ENCODE measurements around the gene RNF144B. TPM values are rescaled to one million over a fixed set of nuclear protein-coding genes. Genes with fewer than 3 reads are reported as not detected.
A peak's percentile ranks its signal among the peaks of the same experiment; 100 is the strongest.

The RNF144B gene
- total RNA-seq, 6 experiments from 2014 or later = 7.6 to 19.1 (median 10.2) TPM

GRCh38 chr6:18493382-18493891, 106.3 kb downstream of the RNF144B start:
- intact Hi-C loops (cut with DNase I) = no loop called here
- H3K27ac ChIP-seq = no peak overlapping the region
- DNase-seq = no peak
- no peaks in the 10 kb centered on the region for H3K4me1 ChIP-seq
- no peaks in the 10 kb centered on the region for H3K27me3 ChIP-seq
- H3K4me3 ChIP-seq = no peak overlapping the region
- TF ChIP-seq POLR2A (IDR thresholded peaks at IDR 0.05) (no peak), CTCF (IDR thresholded peaks at IDR 0.05) (no peak)
- peak in 1 of 4 donors; percentile 29 for ATAC-seq
- H3K36me3 ChIP-seq = no peaks in the 10 kb centered on the region
- 64% methylated on average over 3 of the region's 4 CpGs for WGBS (ENCODE audit: insufficient coverage, low coverage, low lambda C conversion rate, missing lambda C conversion rate)
- no peaks in the 10 kb centered on the region for H3K9me3 ChIP-seq

GRCh38 chr6:18493925-18494324, 106.8 kb downstream of the RNF144B start:
- intact Hi-C loops (cut with DNase I) = no loop called here
- WGBS (ENCODE audit: insufficient coverage, low coverage, low lambda C conversion rate, missing lambda C conversion rate) = 54% methylated on average over 2 of the region's 2 CpGs

GRCh38 chr6:18495236-18495635, 108.1 kb downstream of the RNF144B start:
- no peak overlapping the region for H3K27ac ChIP-seq
- intact Hi-C loops (cut with DNase I) = no loop called here
- ATAC-seq = no peak
- no peak for DNase-seq
- H3K4me1 ChIP-seq = no peaks in the 10 kb centered on the region
- TF ChIP-seq POLR2A (IDR thresholded peaks at IDR 0.05) = no peak
- H3K9me3 ChIP-seq = no peaks in the 10 kb centered on the region
- no peaks in the 10 kb centered on the region for H3K27me3 ChIP-seq
- H3K36me3 ChIP-seq = no peaks in the 10 kb centered on the region
- WGBS (ENCODE audit: insufficient coverage, low coverage, low lambda C conversion rate, missing lambda C conversion rate) = 57% methylated on average over 2 of the region's 2 CpGs
- no peak overlapping the region for H3K4me3 ChIP-seq

More at GRCh38 chr6:18493925-18494324, 106.8 kb downstream of the RNF144B start:
- Histone ChIP-seq H3K4me1 (no peaks in the 10 kb centered on the region), H3K4me3 (no peak overlapping the region), H3K9me3 (no peaks in the 10 kb centered on the region), H3K36me3 (no peaks in the 10 kb centered on the region), H3K27ac (no peak overlapping the region), H3K27me3 (no peaks in the 10 kb centered on the region)
- ATAC-seq = no peak
- no peak for DNase-seq
- TF ChIP-seq CTCF (IDR thresholded peaks at IDR 0.05) = no peak
- no peak for TF ChIP-seq POLR2A (IDR thresholded peaks at IDR 0.05)

- intact Hi-C loops (cut with DNase I) = no loop called here
- ATAC-seq = no peak
- Histone ChIP-seq H3K4me1 (no peaks in the 10 kb centered on the region), H3K9me3 (no peaks in the 10 kb centered on the region), H3K27ac (no peak overlapping the region), H3K36me3 (no peaks in the 10 kb centered on the region), H3K4me3 (no peak overlapping the region), H3K27me3 (no peaks in the 10 kb centered on the region)
- WGBS (ENCODE audit: insufficient coverage, low coverage, low lambda C conversion rate, missing lambda C conversion rate) = 36% methylated on average over 3 of the region's 3 CpGs
- TF ChIP-seq CTCF (IDR thresholded peaks at IDR 0.05) (no peak), POLR2A (IDR thresholded peaks at IDR 0.05) (no peak)
- no peak for DNase-seq
These were observed 109.3 kb downstream of the RNF144B start for GRCh38 chr6:18496462-18496861.

- intact Hi-C loops (cut with DNase I) = no loop called here
- Histone ChIP-seq H3K27ac (no peak overlapping the region), H3K27me3 (no peaks in the 10 kb centered on the region), H3K4me1 (no peaks in the 10 kb centered on the region), H3K4me3 (no peak overlapping the region), H3K36me3 (no peaks in the 10 kb centered on the region), H3K9me3 (no peaks in the 10 kb centered on the region)
- ATAC-seq = no peak
- no peak for DNase-seq
- TF ChIP-seq CTCF (IDR thresholded peaks at IDR 0.05) (no peak), POLR2A (IDR thresholded peaks at IDR 0.05) (no peak)
- WGBS (ENCODE audit: insufficient coverage, low coverage, low lambda C conversion rate, missing lambda C conversion rate) = 92% methylated on average over 2 of the region's 2 CpGs
These were observed 109.9 kb downstream of the RNF144B start for GRCh38 chr6:18497006-18497405.
